Measurements from ENCODE around the gene MAGIX.

The MAGIX gene

GRCh38 chrX:49204709-49205108 is 42.2 kb downstream of the MAGIX start:
- DNase-seq (ENCODE audit: low read depth), result no peak
- no peak overlapping the region for H3K4me3 ChIP-seq (ENCODE audit: control insufficient read depth, low read depth, low read length)
- TF ChIP-seq, protein P1, sequence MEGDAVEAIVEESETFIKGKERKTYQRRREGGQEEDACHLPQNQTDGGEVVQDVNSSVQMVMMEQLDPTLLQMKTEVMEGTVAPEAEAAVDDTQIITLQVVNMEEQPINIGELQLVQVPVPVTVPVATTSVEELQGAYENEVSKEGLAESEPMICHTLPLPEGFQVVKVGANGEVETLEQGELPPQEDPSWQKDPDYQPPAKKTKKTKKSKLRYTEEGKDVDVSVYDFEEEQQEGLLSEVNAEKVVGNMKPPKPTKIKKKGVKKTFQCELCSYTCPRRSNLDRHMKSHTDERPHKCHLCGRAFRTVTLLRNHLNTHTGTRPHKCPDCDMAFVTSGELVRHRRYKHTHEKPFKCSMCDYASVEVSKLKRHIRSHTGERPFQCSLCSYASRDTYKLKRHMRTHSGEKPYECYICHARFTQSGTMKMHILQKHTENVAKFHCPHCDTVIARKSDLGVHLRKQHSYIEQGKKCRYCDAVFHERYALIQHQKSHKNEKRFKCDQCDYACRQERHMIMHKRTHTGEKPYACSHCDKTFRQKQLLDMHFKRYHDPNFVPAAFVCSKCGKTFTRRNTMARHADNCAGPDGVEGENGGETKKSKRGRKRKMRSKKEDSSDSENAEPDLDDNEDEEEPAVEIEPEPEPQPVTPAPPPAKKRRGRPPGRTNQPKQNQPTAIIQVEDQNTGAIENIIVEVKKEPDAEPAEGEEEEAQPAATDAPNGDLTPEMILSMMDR (conservative IDR thresholded peaks at IDR 0.05; ENCODE audit: control insufficient read depth, insufficient read depth, low read depth, low read length), result no peak

GRCh38 chrX:49205443-49205842 is 42.9 kb downstream of the MAGIX start:
- H3K4me3 ChIP-seq (ENCODE audit: control insufficient read depth, low read depth, low read length), result no peak overlapping the region
- TF ChIP-seq, protein P1 (conservative IDR thresholded peaks at IDR 0.05; ENCODE audit: control insufficient read depth, insufficient read depth, low read depth, low read length), result no peak
- no peak for DNase-seq (ENCODE audit: low read depth)

GRCh38 chrX:49206543-49206942 is 44.0 kb downstream of the MAGIX start:
- H3K4me3 ChIP-seq (ENCODE audit: control insufficient read depth, low read depth, low read length), result no peak overlapping the region
- DNase-seq (ENCODE audit: low read depth), result no peak
- TF ChIP-seq, protein P1 (conservative IDR thresholded peaks at IDR 0.05; ENCODE audit: control insufficient read depth, insufficient read depth, low read depth, low read length), result no peak

GRCh38 chrX:49208399-49208798 is 45.8 kb downstream of the MAGIX start:
- DNase-seq (ENCODE audit: low read depth), result no peak
- TF ChIP-seq, protein P1 (conservative IDR thresholded peaks at IDR 0.05; ENCODE audit: control insufficient read depth, insufficient read depth, low read depth, low read length), result no peak
- H3K4me3 ChIP-seq (ENCODE audit: control insufficient read depth, low read depth, low read length), result no peak overlapping the region

GRCh38 chrX:49209434-49210251 is 47.1 kb downstream of the MAGIX start:
- DNase-seq (ENCODE audit: low read depth), result peak; percentile 26
- TF ChIP-seq, protein P1 (conservative IDR thresholded peaks at IDR 0.05; ENCODE audit: control insufficient read depth, insufficient read depth, low read depth, low read length), result no peak
- H3K4me3 ChIP-seq (ENCODE audit: control insufficient read depth, low read depth, low read length), result no peak overlapping the region

DNA sequence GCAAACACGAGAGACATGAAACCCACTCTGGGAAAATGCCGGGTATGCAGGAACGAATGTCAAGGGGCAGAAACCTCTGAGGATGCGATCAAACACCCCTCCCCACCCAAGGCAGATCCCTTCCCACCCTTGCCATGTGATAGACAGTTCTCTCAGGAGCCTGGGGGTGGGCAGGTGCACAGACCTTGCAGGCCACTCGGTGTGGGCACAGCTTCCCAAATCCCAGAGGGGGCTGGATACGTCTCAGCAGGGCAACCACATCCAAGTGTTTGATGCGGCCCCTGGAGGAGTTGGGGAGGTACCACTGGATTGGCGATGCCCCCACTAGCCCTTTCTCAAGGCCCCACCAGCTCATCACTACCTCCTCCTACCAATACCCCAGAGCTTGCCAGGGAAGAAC is 47.8 kb downstream of the MAGIX start:
- DNase-seq (ENCODE audit: low read depth), result no peak
- TF ChIP-seq, protein P1 (conservative IDR thresholded peaks at IDR 0.05; ENCODE audit: control insufficient read depth, insufficient read depth, low read depth, low read length), result no peak
- H3K4me3 ChIP-seq (ENCODE audit: control insufficient read depth, low read depth, low read length), result no peak overlapping the region

All from fibroblast of mammary gland (primary cell).